ENCODE data around the gene DRGX. TPM values are rescaled to one million over a fixed set of nuclear protein-coding genes. Genes with fewer than 3 reads are reported as not detected.
A peak's percentile ranks its signal among the peaks of the same experiment; 100 is the strongest.

Gene DRGX
- total RNA-seq, 1 donor from 2014 or later: not detected

- peak; percentile 47 for DNase-seq (ENCODE audit: low spot score)
Measured at GRCh38 chr10:49348593-49348992, 47.3 kb downstream of the DRGX start.

GRCh38 chr10:49347827-49348226 lies 48.1 kb downstream of the DRGX start:
- DNase-seq (ENCODE audit: low spot score): peak; percentile 75

GRCh38 chr10:49347342-49347741 lies 48.5 kb downstream of the DRGX start:
- DNase-seq (ENCODE audit: low spot score): no peak

- no peak for DNase-seq (ENCODE audit: low spot score)
Measured at GRCh38 chr10:49344840-49345239, 51.0 kb downstream of the DRGX start.

GRCh38 chr10:49338604-49339003 lies 57.3 kb downstream of the DRGX start:
- DNase-seq (ENCODE audit: low spot score): no peak

GRCh38 chr10:49335364-49335972 lies 60.4 kb downstream of the DRGX start:
- DNase-seq (ENCODE audit: low spot score): no peak

- no peak for DNase-seq (ENCODE audit: low spot score)
Measured at GRCh38 chr10:49334964-49335363, 60.9 kb downstream of the DRGX start.

GRCh38 chr10:49333192-49333591 lies 62.7 kb downstream of the DRGX start:
- DNase-seq (ENCODE audit: low spot score): peak; percentile 33

- no peak for DNase-seq (ENCODE audit: low spot score)
Measured at GRCh38 chr10:49332768-49333167, 63.1 kb downstream of the DRGX start.

- peak; percentile 41 for DNase-seq (ENCODE audit: low spot score)
Measured at GRCh38 chr10:49332333-49332732, 63.6 kb downstream of the DRGX start.

GRCh38 chr10:49331431-49331830 lies 64.5 kb downstream of the DRGX start:
- peak; percentile 60 for DNase-seq (ENCODE audit: low spot score)

GRCh38 chr10:49330127-49330665 lies 65.7 kb downstream of the DRGX start:
- DNase-seq (ENCODE audit: low spot score): peak; percentile 68

- DNase-seq (ENCODE audit: low spot score): no peak
Measured at GRCh38 chr10:49329146-49329505, 66.8 kb downstream of the DRGX start.

- DNase-seq (ENCODE audit: low spot score): peak; percentile 53
Measured at GRCh38 chr10:49328401-49329145, 67.3 kb downstream of the DRGX start.

- peak; percentile 57 for DNase-seq (ENCODE audit: low spot score)
Measured at GRCh38 chr10:49327036-49327813, 68.7 kb downstream of the DRGX start.

GRCh38 chr10:49325916-49326783 lies 69.7 kb downstream of the DRGX start:
- peak; percentile 88 for DNase-seq (ENCODE audit: low spot score)

GRCh38 chr10:49325131-49325915 lies 70.6 kb downstream of the DRGX start:
- no peak for DNase-seq (ENCODE audit: low spot score)

- no peak for DNase-seq (ENCODE audit: low spot score)
Measured at GRCh38 chr10:49324711-49325110, 71.2 kb downstream of the DRGX start.

GRCh38 chr10:49323896-49324270 lies 72.0 kb downstream of the DRGX start:
- peak; percentile 53 for DNase-seq (ENCODE audit: low spot score)

Measured in mesenteric fat pad (tissue), 1 donor.